ENCODE measurements around the gene SLFNL1.

The SLFNL1 gene

GRCh38 chr1:40983286-40983685, 38.2 kb downstream of the SLFNL1 start:
- DNase-seq (ENCODE audit: low read depth): peak; percentile 53
- TF ChIP-seq CTCF (conservative IDR thresholded peaks at IDR 0.05; ENCODE audit: low read length): no peak
- no peak overlapping the region for H3K4me3 ChIP-seq (ENCODE audit: low read length)

GRCh38 chr1:40982721-40983120, 38.8 kb downstream of the SLFNL1 start:
- peak; percentile 48 for DNase-seq (ENCODE audit: low read depth)
- no peak for TF ChIP-seq CTCF (conservative IDR thresholded peaks at IDR 0.05; ENCODE audit: low read length)
- H3K4me3 ChIP-seq (ENCODE audit: low read length): no peak overlapping the region

- TF ChIP-seq CTCF (conservative IDR thresholded peaks at IDR 0.05; ENCODE audit: low read length): no peak
- H3K4me3 ChIP-seq (ENCODE audit: low read length): peak overlapping the region; percentile 85
- DNase-seq (ENCODE audit: low read depth): peak; percentile 47
Measured at GRCh38 chr1:40981691-40982448, 39.7 kb downstream of the SLFNL1 start.

GRCh38 chr1:40980453-40981121, 40.9 kb downstream of the SLFNL1 start:
- DNase-seq (ENCODE audit: low read depth): no peak
- H3K4me3 ChIP-seq (ENCODE audit: low read length): peak overlapping the region; percentile 85
- TF ChIP-seq CTCF (conservative IDR thresholded peaks at IDR 0.05; ENCODE audit: low read length): no peak

GRCh38 chr1:40980068-40980452, 41.5 kb downstream of the SLFNL1 start:
- no peak for DNase-seq (ENCODE audit: low read depth)
- TF ChIP-seq CTCF (conservative IDR thresholded peaks at IDR 0.05; ENCODE audit: low read length): no peak
- H3K4me3 ChIP-seq (ENCODE audit: low read length): peak overlapping the region; percentile 85

- peak; percentile 36 for TF ChIP-seq CTCF (conservative IDR thresholded peaks at IDR 0.05; ENCODE audit: low read length)
- peak within 1 kb of the TSS; percentile 85 for H3K4me3 ChIP-seq (ENCODE audit: low read length)
- DNase-seq (ENCODE audit: low read depth): peak; percentile 90
Measured at GRCh38 chr1:40979241-40980067, 42.1 kb downstream of the SLFNL1 start, which contains the start of gene CTPS1. TSS of gene CTPS1 (plus strand) at chr1:40979696. CDS start at chr1:40983291, 3,595 bp downstream.

All from AG10803 (cell line).